Glutamatergic neuron (in vitro differentiated cells): ENCODE measurements around the gene RBBP7. TPM values are rescaled to one million over a fixed set of nuclear protein-coding genes. Genes with fewer than 3 reads are reported as not detected.

Source experiments
- DNase-seq: peaks from one replicate; pipeline ENCODE4 v3.0.0; 2022
- H3K27ac Mint-ChIP-seq: one replicate; pipeline ENCODE4 v1.8.0; 2020; ENCODE audit warnings: mild to moderate bottlenecking, mixed read lengths, inconsistent platforms; ENCODE audit not compliant: unreplicated experiment
- H3K27me3 Mint-ChIP-seq: one replicate; pipeline ENCODE4 v1.8.0; 2020; ENCODE audit warnings: mild to moderate bottlenecking, moderate library complexity, mixed read lengths, inconsistent platforms; ENCODE audit not compliant: unreplicated experiment
- H3K36me3 Mint-ChIP-seq: one replicate; pipeline ENCODE4 v1.8.0; 2020; ENCODE audit warnings: mild to moderate bottlenecking, mixed read lengths, inconsistent platforms; ENCODE audit not compliant: unreplicated experiment
- H3K4me1 Mint-ChIP-seq: one replicate; pipeline ENCODE4 v1.8.0; 2020; ENCODE audit warnings: mild to moderate bottlenecking, low read depth, mixed read lengths, inconsistent platforms; ENCODE audit not compliant: unreplicated experiment
- H3K4me3 Mint-ChIP-seq: one replicate; pipeline ENCODE4 v1.8.0; 2020; ENCODE audit warnings: mild to moderate bottlenecking, mixed read lengths, inconsistent platforms; ENCODE audit not compliant: unreplicated experiment
- H3K9me3 Mint-ChIP-seq: one replicate; pipeline ENCODE4 v1.8.0; 2020; ENCODE audit warnings: mild to moderate bottlenecking, moderate library complexity, mixed read lengths, inconsistent platforms; ENCODE audit not compliant: unreplicated experiment
- CTCF ChIP-seq: fragments of 200-600 bp; sonication (generic); IDR thresholded peaks from one replicate; pipeline ENCODE4 v1.5.0; 2021; ENCODE audit not compliant: partially characterized antibody, unreplicated experiment
- total RNA-seq: library from RNA; stranded (reverse); fragmentation: NEBNext Ultra II Directional; extraction: Animal tissue kit (Norgen Biotek cat#: 25700); gene quantifications from one replicate; pipeline ENCODE4 v1.2.1, GENCODE V29; 2021; ENCODE audit not compliant: unreplicated experiment

RBBP7 gene
- total RNA-seq, 1 donor from 2014 or later, result 79.2 TPM

GRCh38 chrX:16910376-16910775 is 40.2 kb upstream of the RBBP7 start:
- Mint-ChIP-seq H3K27ac (peak overlapping the region; percentile 82), H3K4me3 (no peak overlapping the region), H3K27me3 (no peaks in the 10 kb centered on the region), H3K36me3 (no peaks in the 10 kb centered on the region), H3K4me1 (no peaks in the 10 kb centered on the region), H3K9me3 (no peaks in the 10 kb centered on the region)
- no peak for TF ChIP-seq CTCF
- DNase-seq, result no peak

GRCh38 chrX:16903274-16904022 is 33.3 kb upstream of the RBBP7 start:
- no peak for TF ChIP-seq CTCF
- H3K27me3 Mint-ChIP-seq, result peaks cover 2% of the 10 kb centered on the region
- no peak for DNase-seq
- H3K36me3 Mint-ChIP-seq, result no peaks in the 10 kb centered on the region
- H3K4me1 Mint-ChIP-seq, result no peaks in the 10 kb centered on the region
- H3K27ac Mint-ChIP-seq, result no peak overlapping the region
- no peak overlapping the region for H3K4me3 Mint-ChIP-seq
- no peaks in the 10 kb centered on the region for H3K9me3 Mint-ChIP-seq

- Mint-ChIP-seq H3K27ac (no peak overlapping the region), H3K4me3 (no peak overlapping the region), H3K4me1 (peaks cover 2% of the 10 kb centered on the region), H3K27me3 (peaks cover 5% of the 10 kb centered on the region), H3K9me3 (peaks cover 2% of the 10 kb centered on the region), H3K36me3 (no peaks in the 10 kb centered on the region)
- no peak for TF ChIP-seq CTCF
- DNase-seq, result no peak
Observed at GRCh38 chrX:16897445-16897844, 27.3 kb upstream of the RBBP7 start.

GRCh38 chrX:16892504-16893362 is 22.6 kb upstream of the RBBP7 start:
- TF ChIP-seq CTCF, result peak; percentile 76
- peak; percentile 58 for DNase-seq
- H3K36me3 Mint-ChIP-seq, result no peaks in the 10 kb centered on the region
- peaks cover 2% of the 10 kb centered on the region for H3K9me3 Mint-ChIP-seq
- H3K27me3 Mint-ChIP-seq, result peaks cover 3% of the 10 kb centered on the region
- peak overlapping the region; percentile 85 for H3K27ac Mint-ChIP-seq
- peaks cover 2% of the 10 kb centered on the region for H3K4me1 Mint-ChIP-seq
- H3K4me3 Mint-ChIP-seq, result no peak overlapping the region

GRCh38 chrX:16885628-16886027 is 15.5 kb upstream of the RBBP7 start:
- no peaks in the 10 kb centered on the region for H3K4me1 Mint-ChIP-seq
- H3K27me3 Mint-ChIP-seq, result no peaks in the 10 kb centered on the region
- H3K27ac Mint-ChIP-seq, result no peak overlapping the region

More at GRCh38 chrX:16885628-16886027, 15.5 kb upstream of the RBBP7 start:
- Mint-ChIP-seq H3K36me3 (no peaks in the 10 kb centered on the region), H3K4me3 (no peak overlapping the region), H3K9me3 (peaks cover 2% of the 10 kb centered on the region)
- no peak for DNase-seq
- no peak for TF ChIP-seq CTCF
